Endothelial cell of umbilical vein (primary cell): ENCODE results near the gene KCNJ16.

Experiments
- EZH2 ChIP-seq: IDR thresholded peaks from 2 replicates; pipeline ENCODE4 v1.6.1; 2012; ENCODE audit warnings: borderline replicate concordance, low read depth, mild to moderate bottlenecking, moderate library complexity, low read length, inconsistent platforms; ENCODE audit not compliant: severe bottlenecking
- JUN ChIP-seq: IDR thresholded peaks from 2 replicates; pipeline ENCODE4 v1.6.1; 2011; ENCODE audit warnings: borderline replicate concordance, low read depth; ENCODE audit not compliant: insufficient read length, insufficient read depth
- MYC ChIP-seq: IDR thresholded peaks from one replicate; pipeline ENCODE4 v1.6.1; 2011; ENCODE audit warnings: mild to moderate bottlenecking, low read depth, low read length
- POLR2A ChIP-seq: IDR thresholded peaks from 2 replicates; pipeline ENCODE4 v1.6.1; 2012; ENCODE audit warnings: low read depth, mild to moderate bottlenecking, control low read depth, low read length
- POLR2AphosphoS5 ChIP-seq: IDR thresholded peaks from 2 replicates; pipeline ENCODE4 v1.6.1; 2012; ENCODE audit warnings: low read depth, mild to moderate bottlenecking, control low read depth, low read length, moderate library complexity; ENCODE audit not compliant: insufficient read depth
- TF ChIP-seq, protein P1 (sequence below), 2 donors: IDR thresholded peaks; 1 replicate in 1 of 2; 2 replicates in 1 of 2; pipeline ENCODE4 v1.5.1; 2011; ENCODE audit warnings: low read length in 2 of 2, mild to moderate bottlenecking in 2 of 2, moderate library complexity in 2 of 2, control low read depth in 1 of 2, inconsistent platforms in 1 of 2, low read depth in 1 of 2; ENCODE audit not compliant: insufficient read depth in 1 of 2; ENCODE audit errors: extremely low read depth in 1 of 2
- TF ChIP-seq, protein P2 (sequence below): IDR thresholded peaks from 2 replicates; pipeline ENCODE4 v1.6.1; 2011; ENCODE audit not compliant: insufficient read depth, insufficient read length

DNA sequence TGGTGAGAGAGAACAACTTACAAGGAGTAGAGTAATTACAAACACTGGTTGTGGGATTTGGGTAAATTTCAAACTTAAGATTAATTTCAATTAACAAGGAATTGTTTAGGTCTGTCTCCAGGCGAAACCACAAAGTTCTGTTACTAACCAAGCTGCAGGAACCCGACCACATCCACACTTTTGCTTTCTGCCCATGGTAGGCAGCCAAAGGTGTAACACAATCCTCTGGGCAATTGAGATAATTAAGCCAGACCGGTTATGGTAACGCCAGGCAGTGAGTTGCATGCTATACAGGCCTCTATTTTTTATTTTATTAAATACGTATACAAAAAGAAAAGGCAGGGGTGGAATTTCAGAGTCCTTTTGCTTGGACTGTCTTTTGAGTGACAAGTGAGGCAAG is 106.4 kb downstream of the KCNJ16 start:
- TF ChIP-seq POLR2A (no peak), MYC (no peak), EZH2 (no peak), JUN (no peak), POLR2AphosphoS5 (no peak)
- TF ChIP-seq, protein P1, sequence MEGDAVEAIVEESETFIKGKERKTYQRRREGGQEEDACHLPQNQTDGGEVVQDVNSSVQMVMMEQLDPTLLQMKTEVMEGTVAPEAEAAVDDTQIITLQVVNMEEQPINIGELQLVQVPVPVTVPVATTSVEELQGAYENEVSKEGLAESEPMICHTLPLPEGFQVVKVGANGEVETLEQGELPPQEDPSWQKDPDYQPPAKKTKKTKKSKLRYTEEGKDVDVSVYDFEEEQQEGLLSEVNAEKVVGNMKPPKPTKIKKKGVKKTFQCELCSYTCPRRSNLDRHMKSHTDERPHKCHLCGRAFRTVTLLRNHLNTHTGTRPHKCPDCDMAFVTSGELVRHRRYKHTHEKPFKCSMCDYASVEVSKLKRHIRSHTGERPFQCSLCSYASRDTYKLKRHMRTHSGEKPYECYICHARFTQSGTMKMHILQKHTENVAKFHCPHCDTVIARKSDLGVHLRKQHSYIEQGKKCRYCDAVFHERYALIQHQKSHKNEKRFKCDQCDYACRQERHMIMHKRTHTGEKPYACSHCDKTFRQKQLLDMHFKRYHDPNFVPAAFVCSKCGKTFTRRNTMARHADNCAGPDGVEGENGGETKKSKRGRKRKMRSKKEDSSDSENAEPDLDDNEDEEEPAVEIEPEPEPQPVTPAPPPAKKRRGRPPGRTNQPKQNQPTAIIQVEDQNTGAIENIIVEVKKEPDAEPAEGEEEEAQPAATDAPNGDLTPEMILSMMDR (IDR thresholded peaks at IDR 0.05; ENCODE audit: extremely low read depth in 1 of 2, insufficient read depth in 1 of 2, low read depth in 1 of 2, low read length in 2 of 2), result no peak
- TF ChIP-seq, protein P2, sequence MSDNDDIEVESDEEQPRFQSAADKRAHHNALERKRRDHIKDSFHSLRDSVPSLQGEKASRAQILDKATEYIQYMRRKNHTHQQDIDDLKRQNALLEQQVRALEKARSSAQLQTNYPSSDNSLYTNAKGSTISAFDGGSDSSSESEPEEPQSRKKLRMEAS, result no peak
